K562 (cell line): ENCODE results near the gene ZNF358. TPM values are rescaled to one million over a fixed set of nuclear protein-coding genes. Genes with fewer than 3 reads are reported as not detected.

Experiments
- BCOR ChIP-seq: fragments of 450-650 bp; IDR thresholded peaks from 2 replicates; pipeline ENCODE4 v1.6.1; 2016
- CREM ChIP-seq: IDR thresholded peaks from 2 replicates; pipeline ENCODE4 v1.6.1; 2014; ENCODE audit warnings: antibody characterized with exemption, low read depth
- HLTF ChIP-seq: fragments of 450-650 bp; IDR thresholded peaks from 2 replicates; pipeline ENCODE4 v1.6.1; 2016
- KDM2B ChIP-seq: fragments of 250-450 bp; sonication (Bioruptor Pico); IDR thresholded peaks from 2 replicates; pipeline ENCODE4 v1.8.0; 2021; ENCODE audit warnings: mild to moderate bottlenecking, moderate library complexity
- KLF16 ChIP-seq: IDR thresholded peaks from 2 replicates; pipeline ENCODE4 v1.6.1; 2016; ENCODE audit warnings: antibody characterized with exemption
- MAFK ChIP-seq: IDR thresholded peaks from 2 replicates; pipeline ENCODE4 v1.6.1; 2011; ENCODE audit warnings: low read length, improper control_type of control experiment
- MXI1 ChIP-seq: IDR thresholded peaks from 2 replicates; pipeline ENCODE4 v1.6.1; 2011; ENCODE audit warnings: low read depth, mild to moderate bottlenecking, improper control_type of control experiment, low read length
- NFE2L1 ChIP-seq: fragments of 450-650 bp; IDR thresholded peaks from 2 replicates; pipeline ENCODE4 v1.6.1; 2016; ENCODE audit warnings: missing genetic modification characterization, low read depth, mild to moderate bottlenecking, missing compliant biosample characterization, moderate library complexity, borderline replicate concordance
- PHB2 ChIP-seq: fragments of 450-650 bp; IDR thresholded peaks from 2 replicates; pipeline ENCODE4 v1.6.1; 2017; ENCODE audit warnings: low read depth
- RBM34 ChIP-seq: fragments of 200-400 bp; formaldehyde crosslinking; IDR thresholded peaks from 2 replicates; pipeline ENCODE4 v1.6.1; 2018; ENCODE audit warnings: low read length, borderline replicate concordance; ENCODE audit not compliant: insufficient read depth
- RFX5 ChIP-seq: IDR thresholded peaks from 2 replicates; pipeline ENCODE4 v1.6.1; 2011; ENCODE audit warnings: low read depth, mild to moderate bottlenecking, improper control_type of control experiment, low read length
- SMARCA4 ChIP-seq: fragments of 450-650 bp; IDR thresholded peaks from 2 replicates; pipeline ENCODE4 v1.6.1; 2016
- ZFP1 ChIP-seq: fragments of 450-650 bp; formaldehyde crosslinking; IDR thresholded peaks from 2 replicates; pipeline ENCODE4 v1.4.0; 2020; ENCODE audit warnings: mild to moderate bottlenecking, mixed read lengths
- ZNF124 ChIP-seq: sonication (generic); formaldehyde crosslinking; IDR thresholded peaks from 2 replicates; pipeline ENCODE4 v1.8.1; 2022; ENCODE audit warnings: missing genetic modification reagents
- ZNF212 ChIP-seq: fragments of 450-650 bp; formaldehyde crosslinking; IDR thresholded peaks from 2 replicates; pipeline ENCODE4 v1.4.0; 2020; ENCODE audit warnings: mild to moderate bottlenecking
- ZNF699 ChIP-seq: fragments of 250-450 bp; sonication (Bioruptor Pico); IDR thresholded peaks from 2 replicates; pipeline ENCODE4 v1.8.0; 2021; ENCODE audit warnings: mild to moderate bottlenecking, moderate library complexity; ENCODE audit not compliant: insufficient replicate concordance
- polyA plus RNA-seq, 8 experiments: library from polyadenylated mRNA; depleted of rRNA in 4 of 8; stranded (reverse) in 5 of 8; unstranded in 3 of 8; fragments of >200 nt; fragmentation: Nextera tagmentation in 2 of 8; fragmentation: Illumina TruSeq in 1 of 8; extraction: Ambion mirVana in 2 of 8; extraction: Trizol in 1 of 8; gene quantifications; 2 replicates each; pipeline versions ENCODE4 v1.2.1 to v1.2.3, GENCODE V29; 2011 to 2014; ENCODE audit warnings: inconsistent platforms in 1 of 8, missing spikeins in 1 of 8
- total RNA-seq, 7 experiments: library from RNA; depleted of rRNA in 6 of 7; stranded (reverse); fragments of >200 nt in 6 of 7; fragmentation: Illumina TruSeq in 2 of 7; extraction: Trizol in 2 of 7; gene quantifications; 2 replicates each; pipeline versions ENCODE4 v1.2.1 to v1.2.3, GENCODE V29; 2011 to 2021; ENCODE audit warnings: low replicate concordance in 1 of 7
- TF ChIP-seq, protein P1 (sequence below): fragments of 450-650 bp; formaldehyde crosslinking; IDR thresholded peaks from 2 replicates; pipeline ENCODE4 v1.4.0; 2020; ENCODE audit warnings: mild to moderate bottlenecking, mixed read lengths
- TF ChIP-seq, protein P2 (sequence below): fragments of 450-650 bp; formaldehyde crosslinking; IDR thresholded peaks from 2 replicates; pipeline ENCODE4 v1.4.0; 2020; ENCODE audit warnings: mild to moderate bottlenecking
- TF ChIP-seq, protein P3 (sequence below): fragments of 450-650 bp; IDR thresholded peaks from 2 replicates; pipeline ENCODE4 v1.7.0; 2016; ENCODE audit warnings: borderline replicate concordance
- TF ChIP-seq, protein P4 (sequence below): fragments of 450-650 bp; formaldehyde crosslinking; conservative IDR thresholded peaks from 2 replicates; pipeline ENCODE4 v1.4.0; 2022; ENCODE audit warnings: mild to moderate bottlenecking, missing genetic modification characterization

ZNF358 gene
- total and polyA plus RNA-seq, 9 of the 15 experiments (the other 6 are each of a cell fraction or from before 2014, with no cell fraction given), result 0.04 to 17.2 (median 4.9) TPM

DNA sequence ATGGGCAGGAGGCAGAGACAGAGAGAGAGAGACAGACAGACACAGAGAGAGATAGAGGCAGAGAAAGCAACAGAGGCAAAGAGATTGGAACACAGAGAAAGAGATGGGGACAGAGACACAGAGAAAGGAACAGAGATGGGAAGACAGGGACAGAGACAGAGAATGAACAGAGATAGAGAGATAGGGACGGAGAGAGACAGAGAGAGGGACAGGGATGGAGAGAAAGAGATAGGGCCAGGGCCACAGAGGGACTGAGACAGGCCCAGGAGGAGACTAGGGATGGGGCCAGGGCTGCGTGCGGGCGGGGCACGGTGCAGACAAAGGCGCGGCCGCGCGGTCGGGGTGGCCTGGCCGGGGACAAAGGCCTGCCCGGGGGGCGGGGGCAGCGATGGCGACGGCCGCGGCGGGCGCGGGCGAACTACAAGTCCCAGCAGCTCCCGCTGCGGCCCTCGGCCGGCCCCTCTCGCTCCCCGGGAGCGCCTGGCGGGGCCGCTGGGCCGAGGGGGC, at the start of gene ZNF358 (continued):
- TF ChIP-seq, protein P1, sequence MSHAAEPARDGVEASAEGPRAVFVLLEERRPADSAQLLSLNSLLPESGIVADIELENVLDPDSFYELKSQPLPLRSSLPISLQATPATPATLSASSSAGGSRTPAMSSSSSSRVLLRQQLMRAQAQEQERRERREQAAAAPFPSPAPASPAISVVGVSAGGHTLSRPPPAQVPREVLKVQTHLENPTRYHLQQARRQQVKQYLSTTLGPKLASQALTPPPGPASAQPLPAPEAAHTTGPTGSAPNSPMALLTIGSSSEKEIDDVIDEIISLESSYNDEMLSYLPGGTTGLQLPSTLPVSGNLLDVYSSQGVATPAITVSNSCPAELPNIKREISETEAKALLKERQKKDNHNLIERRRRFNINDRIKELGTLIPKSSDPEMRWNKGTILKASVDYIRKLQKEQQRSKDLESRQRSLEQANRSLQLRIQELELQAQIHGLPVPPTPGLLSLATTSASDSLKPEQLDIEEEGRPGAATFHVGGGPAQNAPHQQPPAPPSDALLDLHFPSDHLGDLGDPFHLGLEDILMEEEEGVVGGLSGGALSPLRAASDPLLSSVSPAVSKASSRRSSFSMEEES (CRISPR knock-in tag), result no peak
- TF ChIP-seq ZFP1 (no peak), ZNF212 (CRISPR knock-in tag) (no peak), KDM2B (CRISPR knock-in tag) (no peak), RBM34 (no peak), CREM (0 out of 2 replicates have a peak, but pooled peaks have one; percentile 12), HLTF (peak; percentile 85; the same call in 1 of the 2 replicates), RFX5 (no peak), MAFK (no peak), ZNF699 (no peak), BCOR (peak; percentile 32; the same call in 1 of the 2 replicates), KLF16 (no peak), PHB2 (0 out of 2 replicates have a peak, but pooled peaks have one; percentile 17), NFE2L1 (no peak), MXI1 (no peak), SMARCA4 (0 out of 2 replicates have a peak, but pooled peaks have one; percentile 30), ZNF124 (CRISPR knock-in tag) (no peak)
- TF ChIP-seq, protein P2, sequence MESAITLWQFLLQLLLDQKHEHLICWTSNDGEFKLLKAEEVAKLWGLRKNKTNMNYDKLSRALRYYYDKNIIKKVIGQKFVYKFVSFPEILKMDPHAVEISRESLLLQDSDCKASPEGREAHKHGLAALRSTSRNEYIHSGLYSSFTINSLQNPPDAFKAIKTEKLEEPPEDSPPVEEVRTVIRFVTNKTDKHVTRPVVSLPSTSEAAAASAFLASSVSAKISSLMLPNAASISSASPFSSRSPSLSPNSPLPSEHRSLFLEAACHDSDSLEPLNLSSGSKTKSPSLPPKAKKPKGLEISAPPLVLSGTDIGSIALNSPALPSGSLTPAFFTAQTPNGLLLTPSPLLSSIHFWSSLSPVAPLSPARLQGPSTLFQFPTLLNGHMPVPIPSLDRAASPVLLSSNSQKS, result no peak
- TF ChIP-seq, protein P3, sequence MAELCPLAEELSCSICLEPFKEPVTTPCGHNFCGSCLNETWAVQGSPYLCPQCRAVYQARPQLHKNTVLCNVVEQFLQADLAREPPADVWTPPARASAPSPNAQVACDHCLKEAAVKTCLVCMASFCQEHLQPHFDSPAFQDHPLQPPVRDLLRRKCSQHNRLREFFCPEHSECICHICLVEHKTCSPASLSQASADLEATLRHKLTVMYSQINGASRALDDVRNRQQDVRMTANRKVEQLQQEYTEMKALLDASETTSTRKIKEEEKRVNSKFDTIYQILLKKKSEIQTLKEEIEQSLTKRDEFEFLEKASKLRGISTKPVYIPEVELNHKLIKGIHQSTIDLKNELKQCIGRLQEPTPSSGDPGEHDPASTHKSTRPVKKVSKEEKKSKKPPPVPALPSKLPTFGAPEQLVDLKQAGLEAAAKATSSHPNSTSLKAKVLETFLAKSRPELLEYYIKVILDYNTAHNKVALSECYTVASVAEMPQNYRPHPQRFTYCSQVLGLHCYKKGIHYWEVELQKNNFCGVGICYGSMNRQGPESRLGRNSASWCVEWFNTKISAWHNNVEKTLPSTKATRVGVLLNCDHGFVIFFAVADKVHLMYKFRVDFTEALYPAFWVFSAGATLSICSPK, result peak; percentile 87; the same call in 1 of the 2 replicates
- TF ChIP-seq, protein P4, sequence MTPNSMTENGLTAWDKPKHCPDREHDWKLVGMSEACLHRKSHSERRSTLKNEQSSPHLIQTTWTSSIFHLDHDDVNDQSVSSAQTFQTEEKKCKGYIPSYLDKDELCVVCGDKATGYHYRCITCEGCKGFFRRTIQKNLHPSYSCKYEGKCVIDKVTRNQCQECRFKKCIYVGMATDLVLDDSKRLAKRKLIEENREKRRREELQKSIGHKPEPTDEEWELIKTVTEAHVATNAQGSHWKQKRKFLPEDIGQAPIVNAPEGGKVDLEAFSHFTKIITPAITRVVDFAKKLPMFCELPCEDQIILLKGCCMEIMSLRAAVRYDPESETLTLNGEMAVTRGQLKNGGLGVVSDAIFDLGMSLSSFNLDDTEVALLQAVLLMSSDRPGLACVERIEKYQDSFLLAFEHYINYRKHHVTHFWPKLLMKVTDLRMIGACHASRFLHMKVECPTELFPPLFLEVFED, result peak; percentile 86
